Epithelial cell of esophagus (primary cell): ENCODE results near the gene YIPF4.
A peak's percentile ranks its signal among the peaks of the same experiment; 100 is the strongest.
"Not testable (repeated sequence)": the region's sequence is repeated elsewhere in the genome, so short reads cannot be mapped to it uniquely, and the experiment has no call there.

Source experiments
- DNase-seq: peaks from one replicate; pipeline ENCODE4 v3.0.0; 2010; ENCODE audit warnings: low read depth
- H3K4me3 ChIP-seq: 2 replicates; pipeline ENCODE4 v1.5.1; 2011; ENCODE audit warnings: mild to moderate bottlenecking, low read length, control low read depth
- CTCF ChIP-seq: IDR thresholded peaks from 2 replicates; pipeline ENCODE4 v1.5.1; 2011; ENCODE audit warnings: low read depth, mild to moderate bottlenecking, low read length, control low read depth, inconsistent platforms; ENCODE audit not compliant: insufficient read depth; ENCODE audit errors: missing control alignments

Gene YIPF4

GRCh38 chr2:32330136-32330535 is 52.4 kb downstream of the YIPF4 start:
- H3K4me3 ChIP-seq: no peak overlapping the region
- DNase-seq: no peak
- TF ChIP-seq CTCF: no peak

- no peak for TF ChIP-seq CTCF
- DNase-seq: no peak
- no peak overlapping the region for H3K4me3 ChIP-seq
Measured at GRCh38 chr2:32342801-32343200, 65.1 kb downstream of the YIPF4 start.

- not testable (repeated sequence) for DNase-seq
Measured at GRCh38 chr2:32350797-32351196, 73.1 kb downstream of the YIPF4 start.

GRCh38 chr2:32355976-32356680 is 78.4 kb downstream of the YIPF4 start:
- peak; percentile 46 for DNase-seq
- TF ChIP-seq CTCF: no peak
- H3K4me3 ChIP-seq: peak overlapping the region; percentile 79

More at GRCh38 chr2:32350797-32351196, 73.1 kb downstream of the YIPF4 start:
- not testable (repeated sequence) for H3K4me3 ChIP-seq

DNA sequence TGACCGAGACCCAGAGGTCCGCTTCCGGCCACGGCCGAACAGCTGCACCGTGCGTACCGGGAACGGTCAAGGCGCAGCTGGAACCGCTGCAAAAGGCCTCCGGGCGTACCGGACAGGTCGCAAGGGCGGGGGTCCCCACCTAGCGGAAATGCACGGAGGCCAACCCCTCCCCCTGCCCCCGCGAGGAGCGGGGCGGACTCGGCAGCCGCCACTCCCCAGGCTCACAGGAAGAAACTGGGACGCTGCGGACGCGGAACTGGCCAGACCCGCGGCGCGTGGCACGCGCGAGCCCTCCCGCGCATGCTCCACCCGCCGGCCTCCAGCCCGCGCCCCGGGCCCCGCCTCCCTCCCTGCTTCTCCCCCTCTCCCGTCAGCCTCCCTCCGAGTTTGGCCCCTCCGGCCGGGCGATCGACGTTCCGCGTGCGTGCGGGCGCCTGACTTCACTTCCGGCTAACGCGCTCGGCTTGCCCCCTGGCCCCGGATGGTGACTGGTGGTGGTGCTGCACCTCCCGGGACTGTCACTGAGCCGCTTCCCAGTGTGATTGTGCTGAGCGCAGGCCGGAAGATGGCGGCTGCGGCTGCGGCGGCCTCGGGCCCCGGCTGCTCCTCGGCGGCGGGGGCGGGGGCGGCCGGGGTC is 79.1 kb downstream of the YIPF4 start, which contains the start of gene BIRC6:
Gene BIRC6 (plus strand): TSS at position 343 of the 637 bp plus-strand sequence. CDS start 139 bp downstream, at position 482.
- H3K4me3 ChIP-seq: peak within 1 kb of the TSS; percentile 79
- TF ChIP-seq CTCF: no peak
- DNase-seq: peak; percentile 95

GRCh38 chr2:32357318-32358110 is 79.8 kb downstream of the YIPF4 start:
- TF ChIP-seq CTCF: no peak
- peak; percentile 48 for DNase-seq
- H3K4me3 ChIP-seq: peak overlapping the region; percentile 79

DNA sequence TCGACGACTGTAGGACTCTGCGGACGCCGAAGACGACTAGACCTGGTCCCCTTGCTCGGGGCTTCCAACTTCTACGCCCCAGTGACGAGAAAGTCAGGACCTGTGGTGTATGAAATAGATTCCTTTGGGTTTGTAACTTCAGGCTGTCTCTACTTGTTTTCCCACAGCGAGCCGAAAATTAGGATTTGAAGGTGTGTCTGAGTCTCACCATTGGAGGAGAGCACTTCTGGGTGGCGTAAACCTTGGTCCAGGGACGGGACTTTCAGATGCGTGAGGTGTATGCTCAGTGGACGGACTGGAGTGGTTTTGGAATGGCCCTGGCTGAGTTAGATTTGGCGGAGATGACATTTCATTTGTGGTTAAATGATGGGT is 80.4 kb downstream of the YIPF4 start:
- no peak for TF ChIP-seq CTCF
- peak; percentile 52 for DNase-seq
- H3K4me3 ChIP-seq: peak overlapping the region; percentile 79
